Measurements from ENCODE around the gene LMTK3.
"Not testable (repeated sequence)": the region's sequence is repeated elsewhere in the genome, so short reads cannot be mapped to it uniquely, and the experiment has no call there.

Gene LMTK3

DNA sequence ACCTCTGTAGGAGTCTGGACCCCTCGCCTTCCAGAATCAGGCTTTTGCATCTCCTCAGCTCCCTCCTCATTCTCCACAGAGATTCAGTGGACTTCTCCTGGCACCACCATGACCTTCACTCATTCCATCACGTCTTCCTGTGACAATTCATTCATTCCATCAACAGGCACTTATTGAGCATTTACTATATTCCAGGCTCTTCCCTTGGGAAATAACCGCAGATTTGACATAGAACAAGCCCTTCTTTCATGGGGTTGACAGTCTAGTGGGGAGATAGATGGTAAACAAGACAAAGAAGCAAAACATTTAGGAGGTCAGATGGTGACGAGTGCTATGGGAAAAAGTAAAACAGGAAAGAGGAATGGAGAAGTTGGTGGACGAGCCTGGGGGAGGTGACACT, 37.7 kb upstream of the LMTK3 start:
- no peak overlapping the region for H3K9ac ChIP-seq (ENCODE audit: low read length)
- no peak overlapping the region for H3K27ac ChIP-seq (ENCODE audit: low read length)
- H3K4me1 ChIP-seq (ENCODE audit: control insufficient read depth, low read depth, low read length), result peaks cover 4% of the 10 kb centered on the region
- no peak overlapping the region for H3K4me3 ChIP-seq (ENCODE audit: low read length)
- no peaks in the 10 kb centered on the region for H3K27me3 ChIP-seq (ENCODE audit: control insufficient read depth, insufficient read depth, low read length)
- H3K36me3 ChIP-seq (ENCODE audit: control insufficient read depth, low read depth, low read length), result no peaks in the 10 kb centered on the region
- no peaks in the 10 kb centered on the region for H3K9me3 ChIP-seq (ENCODE audit: control insufficient read depth, low read depth, low read length)

DNA sequence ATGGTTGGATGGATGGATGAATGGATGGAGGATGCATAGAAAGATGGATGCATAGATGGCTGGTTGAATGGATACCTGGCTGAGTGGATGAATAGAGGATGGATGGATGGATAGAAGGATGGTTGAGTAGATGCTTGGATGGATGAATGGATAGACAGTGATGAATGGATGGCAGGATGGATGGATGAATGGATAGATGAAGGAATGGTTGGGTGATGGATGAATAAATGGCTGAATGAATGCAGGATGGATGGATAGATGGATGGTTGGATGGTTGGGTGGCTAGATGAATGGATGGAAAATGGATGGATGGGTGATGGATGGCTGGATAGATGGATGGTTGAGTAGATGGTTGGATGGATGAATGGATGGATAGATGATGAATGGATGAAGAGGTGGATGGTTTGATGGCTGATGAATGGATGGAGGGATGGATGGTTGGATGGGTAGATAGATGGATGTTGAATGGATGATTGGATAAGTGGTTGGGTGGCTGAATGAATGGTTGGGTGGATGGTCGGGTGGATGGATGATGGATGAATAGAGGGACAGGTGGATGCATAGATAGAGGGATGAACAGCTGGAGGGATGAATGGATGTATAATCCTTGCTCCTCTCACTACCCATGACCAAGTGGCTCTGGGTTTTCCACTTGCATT, 36.7 kb upstream of the LMTK3 start:
- Histone ChIP-seq H3K27me3 (ENCODE audit: control insufficient read depth, insufficient read depth, low read length) (no peaks in the 10 kb centered on the region), H3K9ac (ENCODE audit: low read length) (no peak overlapping the region), H3K4me3 (ENCODE audit: low read length) (no peak overlapping the region), H3K36me3 (ENCODE audit: control insufficient read depth, low read depth, low read length) (no peaks in the 10 kb centered on the region), H3K27ac (ENCODE audit: low read length) (no peak overlapping the region), H3K4me1 (ENCODE audit: control insufficient read depth, low read depth, low read length) (peaks cover 2% of the 10 kb centered on the region), H3K9me3 (ENCODE audit: control insufficient read depth, low read depth, low read length) (no peaks in the 10 kb centered on the region)

- Histone ChIP-seq H3K4me3 (ENCODE audit: low read length) (no peak overlapping the region), H3K27me3 (ENCODE audit: control insufficient read depth, insufficient read depth, low read length) (no peaks in the 10 kb centered on the region), H3K9ac (ENCODE audit: low read length) (no peak overlapping the region), H3K27ac (ENCODE audit: low read length) (no peak overlapping the region), H3K4me1 (ENCODE audit: control insufficient read depth, low read depth, low read length) (peaks cover 3% of the 10 kb centered on the region), H3K36me3 (ENCODE audit: control insufficient read depth, low read depth, low read length) (no peaks in the 10 kb centered on the region), H3K9me3 (ENCODE audit: control insufficient read depth, low read depth, low read length) (no peaks in the 10 kb centered on the region)
Measured at GRCh38 chr19:48547722-48548121, 36.1 kb upstream of the LMTK3 start.

GRCh38 chr19:48544856-48545750, 33.5 kb upstream of the LMTK3 start:
- H3K36me3 ChIP-seq (ENCODE audit: control insufficient read depth, low read depth, low read length), result no peaks in the 10 kb centered on the region
- no peak overlapping the region for H3K27ac ChIP-seq (ENCODE audit: low read length)
- peaks cover 3% of the 10 kb centered on the region for H3K4me1 ChIP-seq (ENCODE audit: control insufficient read depth, low read depth, low read length)
- H3K4me3 ChIP-seq (ENCODE audit: low read length), result no peak overlapping the region
- no peaks in the 10 kb centered on the region for H3K9me3 ChIP-seq (ENCODE audit: control insufficient read depth, low read depth, low read length)
- no peaks in the 10 kb centered on the region for H3K27me3 ChIP-seq (ENCODE audit: control insufficient read depth, insufficient read depth, low read length)
- no peak overlapping the region for H3K9ac ChIP-seq (ENCODE audit: low read length)

DNA sequence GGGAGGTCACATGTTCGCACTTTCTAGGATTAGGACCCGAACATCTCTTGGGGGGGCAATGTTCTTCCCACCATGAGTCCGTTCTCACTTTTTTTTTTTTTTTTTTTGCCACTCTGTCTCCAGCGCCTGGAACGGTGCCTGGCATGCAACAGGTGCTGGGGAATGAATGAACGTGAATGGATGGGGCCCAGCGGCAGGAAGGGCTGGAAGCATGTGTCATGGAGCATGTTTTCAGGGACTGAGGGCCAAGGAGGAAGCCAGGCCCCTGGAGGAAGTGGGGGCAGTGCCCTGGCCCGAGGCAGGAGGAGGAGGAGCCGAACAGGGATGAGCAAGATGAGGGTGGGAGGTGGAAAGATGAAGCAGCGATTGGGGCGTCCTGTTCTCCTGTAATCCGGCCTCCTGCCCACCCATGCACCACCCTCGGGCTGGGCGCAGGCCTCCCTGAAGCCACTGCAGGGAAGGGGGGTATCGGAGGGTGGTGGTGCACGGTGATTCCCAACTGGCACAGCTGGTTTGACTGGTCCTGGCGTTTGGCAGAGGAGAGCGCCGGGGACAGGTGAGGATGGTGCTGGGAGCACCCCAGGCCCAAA, 31.6 kb upstream of the LMTK3 start:
- Histone ChIP-seq H3K4me3 (ENCODE audit: low read length) (no peak overlapping the region), H3K27ac (ENCODE audit: low read length) (no peak overlapping the region), H3K4me1 (ENCODE audit: control insufficient read depth, low read depth, low read length) (peaks cover 3% of the 10 kb centered on the region), H3K9me3 (ENCODE audit: control insufficient read depth, low read depth, low read length) (no peaks in the 10 kb centered on the region), H3K36me3 (ENCODE audit: control insufficient read depth, low read depth, low read length) (no peaks in the 10 kb centered on the region), H3K9ac (ENCODE audit: low read length) (no peak overlapping the region), H3K27me3 (ENCODE audit: control insufficient read depth, insufficient read depth, low read length) (no peaks in the 10 kb centered on the region)

- Histone ChIP-seq H3K4me3 (ENCODE audit: low read length) (no peak overlapping the region), H3K27ac (ENCODE audit: low read length) (no peak overlapping the region), H3K36me3 (ENCODE audit: control insufficient read depth, low read depth, low read length) (no peaks in the 10 kb centered on the region), H3K9ac (ENCODE audit: low read length) (no peak overlapping the region), H3K4me1 (ENCODE audit: control insufficient read depth, low read depth, low read length) (peaks cover 3% of the 10 kb centered on the region), H3K27me3 (ENCODE audit: control insufficient read depth, insufficient read depth, low read length) (no peaks in the 10 kb centered on the region), H3K9me3 (ENCODE audit: control insufficient read depth, low read depth, low read length) (no peaks in the 10 kb centered on the region)
Measured at GRCh38 chr19:48541813-48542212, 30.2 kb upstream of the LMTK3 start.

GRCh38 chr19:48540110-48540509, 28.5 kb upstream of the LMTK3 start:
- H3K27me3 ChIP-seq (ENCODE audit: control insufficient read depth, insufficient read depth, low read length), result no peaks in the 10 kb centered on the region
- H3K9ac ChIP-seq (ENCODE audit: low read length), result no peak overlapping the region
- H3K4me1 ChIP-seq (ENCODE audit: control insufficient read depth, low read depth, low read length), result peaks cover 3% of the 10 kb centered on the region
- no peak overlapping the region for H3K27ac ChIP-seq (ENCODE audit: low read length)
- no peak overlapping the region for H3K4me3 ChIP-seq (ENCODE audit: low read length)
- no peaks in the 10 kb centered on the region for H3K9me3 ChIP-seq (ENCODE audit: control insufficient read depth, low read depth, low read length)
- no peaks in the 10 kb centered on the region for H3K36me3 ChIP-seq (ENCODE audit: control insufficient read depth, low read depth, low read length)

DNA sequence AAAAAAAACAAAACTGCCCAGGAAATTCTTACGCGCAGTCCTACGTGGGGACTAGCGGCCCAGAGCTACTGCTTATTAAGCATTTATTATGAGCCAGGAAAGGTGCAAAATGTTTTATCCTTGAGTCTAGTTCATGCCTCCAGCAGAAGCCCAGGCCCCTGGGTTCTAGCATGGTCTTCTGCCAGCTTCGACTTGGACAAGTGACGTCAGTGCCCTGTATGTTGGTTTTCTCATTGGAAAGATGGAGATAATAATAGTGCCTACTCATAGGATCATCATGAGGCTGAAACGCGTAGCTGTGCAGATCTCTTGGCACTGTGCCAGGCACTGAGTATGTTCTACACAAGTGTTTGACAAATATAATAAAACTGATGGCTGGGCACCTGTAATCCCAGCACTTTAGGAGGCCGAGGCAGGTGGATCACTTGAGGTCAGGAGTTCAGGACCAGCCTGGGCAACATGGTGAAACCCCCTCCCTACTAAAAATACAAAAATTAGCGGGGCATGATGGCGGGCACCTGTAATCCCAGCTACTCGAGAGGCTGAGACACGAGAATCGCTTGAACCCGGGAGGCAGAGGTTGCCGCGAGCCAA, 28.0 kb upstream of the LMTK3 start:
- no peak overlapping the region for H3K4me3 ChIP-seq (ENCODE audit: low read length)
- H3K36me3 ChIP-seq (ENCODE audit: control insufficient read depth, low read depth, low read length), result no peaks in the 10 kb centered on the region
- no peaks in the 10 kb centered on the region for H3K27me3 ChIP-seq (ENCODE audit: control insufficient read depth, insufficient read depth, low read length)
- H3K9ac ChIP-seq (ENCODE audit: low read length), result no peak overlapping the region
- no peak overlapping the region for H3K27ac ChIP-seq (ENCODE audit: low read length)
- H3K4me1 ChIP-seq (ENCODE audit: control insufficient read depth, low read depth, low read length), result peaks cover 3% of the 10 kb centered on the region
- H3K9me3 ChIP-seq (ENCODE audit: control insufficient read depth, low read depth, low read length), result no peaks in the 10 kb centered on the region

- not testable (repeated sequence) for H3K4me1 ChIP-seq (ENCODE audit: control insufficient read depth, low read depth, low read length); H3K9me3 ChIP-seq (ENCODE audit: control insufficient read depth, low read depth, low read length); H3K9ac ChIP-seq (ENCODE audit: low read length); H3K4me3 ChIP-seq (ENCODE audit: low read length); H3K36me3 ChIP-seq (ENCODE audit: control insufficient read depth, low read depth, low read length); H3K27ac ChIP-seq (ENCODE audit: low read length); H3K27me3 ChIP-seq (ENCODE audit: control insufficient read depth, insufficient read depth, low read length)
Measured at GRCh38 chr19:48538057-48538456, 26.4 kb upstream of the LMTK3 start.

- Histone ChIP-seq H3K9ac (ENCODE audit: low read length) (no peak overlapping the region), H3K4me1 (ENCODE audit: control insufficient read depth, low read depth, low read length) (no peaks in the 10 kb centered on the region)
Measured at GRCh38 chr19:48537541-48537940, 25.9 kb upstream of the LMTK3 start.

GRCh38 chr19:48533770-48534169, 22.1 kb upstream of the LMTK3 start:
- Histone ChIP-seq H3K9ac (ENCODE audit: low read length) (no peak overlapping the region), H3K27me3 (ENCODE audit: control insufficient read depth, insufficient read depth, low read length) (no peaks in the 10 kb centered on the region), H3K27ac (ENCODE audit: low read length) (no peak overlapping the region), H3K4me1 (ENCODE audit: control insufficient read depth, low read depth, low read length) (no peaks in the 10 kb centered on the region), H3K36me3 (ENCODE audit: control insufficient read depth, low read depth, low read length) (no peaks in the 10 kb centered on the region), H3K9me3 (ENCODE audit: control insufficient read depth, low read depth, low read length) (peaks cover 3% of the 10 kb centered on the region), H3K4me3 (ENCODE audit: low read length) (no peak overlapping the region)

More at GRCh38 chr19:48537541-48537940, 25.9 kb upstream of the LMTK3 start:
- Histone ChIP-seq H3K27me3 (ENCODE audit: control insufficient read depth, insufficient read depth, low read length) (no peaks in the 10 kb centered on the region), H3K36me3 (ENCODE audit: control insufficient read depth, low read depth, low read length) (no peaks in the 10 kb centered on the region), H3K9me3 (ENCODE audit: control insufficient read depth, low read depth, low read length) (no peaks in the 10 kb centered on the region), H3K4me3 (ENCODE audit: low read length) (no peak overlapping the region), H3K27ac (ENCODE audit: low read length) (no peak overlapping the region)
